ENCODE data around the gene PHTF2. TPM values are rescaled to one million over a fixed set of nuclear protein-coding genes. Genes with fewer than 3 reads are reported as not detected.

PHTF2 gene
- total and polyA plus RNA-seq, 2 of the 4 experiments (the other 2 are of a cell fraction), result 28.3 to 69.9 TPM

- intact Hi-C loops (cut with micrococcal nuclease) (loop anchor here (10.0 kb wide), 1 partner anchor 109 kb away; the partner anchor contains the start of genes PHTF2 and TMEM60), in situ Hi-C loops (cut with MboI; ENCODE audit: low sequenced_read_pairs) (no loop called here)
- CTCF ChIA-PET, result interaction anchor here (1.2 kb wide), 1 partner anchor 10 kb away, joined by 3 read pairs; no protein-coding TSS in a partner anchor
Measured at GRCh38 chr7:77904252-77904651, 105.7 kb downstream of the PHTF2 start.

More at GRCh38 chr7:77904252-77904651, 105.7 kb downstream of the PHTF2 start:
- BruUV-seq (replicated peaks), result no TSS peak
- no peak overlapping the region for H2AFZ ChIP-seq (replicated peaks; ENCODE audit: low read length, poor library complexity)
- no peaks in the 10 kb centered on the region for H3K27me3 ChIP-seq (ENCODE audit: control insufficient read depth, insufficient read depth, low read length)
- dilution Hi-C loops (cut with HindIII; ENCODE audit: low sequenced_read_pairs, unreplicated experiment), result no loop called here
- DNase-seq, result peak; percentile 21
- H2BK120ac ChIP-seq (ENCODE audit: low read depth, low read length), result no peak overlapping the region
- no peak overlapping the region for H3K4me3 ChIP-seq (ENCODE audit: insufficient read depth, low read depth, low read length)
- no peak overlapping the region for H2BK15ac ChIP-seq (ENCODE audit: low read depth, low read length)
- H3K79me1 ChIP-seq (ENCODE audit: low read depth in 1 of 2, low read length in 2 of 2), result peaks cover 5 to 11% of the 10 kb centered on the region in 2 experiments
- no peak overlapping the region for H4K8ac ChIP-seq (ENCODE audit: low read depth in 2 of 2, low read length in 2 of 2)
- H3K4me1 ChIP-seq (ENCODE audit: control insufficient read depth, insufficient read depth, low read length), result no peaks in the 10 kb centered on the region; the same call in 1 of the 2 replicates
- no peak overlapping the region for H3K56ac ChIP-seq (ENCODE audit: extremely low read depth, insufficient read depth, low read length)
- H3K36me3 ChIP-seq (ENCODE audit: control insufficient read depth, insufficient read depth, low read length), result peaks cover 6% of the 10 kb centered on the region; the same call in 1 of the 2 replicates
- H2BK20ac ChIP-seq (ENCODE audit: low read depth, low read length), result no peak overlapping the region
- H2AK9ac ChIP-seq (replicated peaks; ENCODE audit: low read depth, low read length, poor library complexity), result no peak overlapping the region
- H3K18ac ChIP-seq (ENCODE audit: low read depth, low read length), result no peak overlapping the region
- H3K27ac ChIP-seq (ENCODE audit: insufficient read depth, low read length), result no peak overlapping the region
- no peak overlapping the region for H4K91ac ChIP-seq (ENCODE audit: insufficient read depth, low read depth, low read length)
- no peaks in the 10 kb centered on the region for H3K9me3 ChIP-seq (ENCODE audit: control insufficient read depth, insufficient read depth, low read length)
- ATAC-seq (ENCODE audit: low read depth), result peak; percentile 44
- no peak overlapping the region for H4K5ac ChIP-seq (ENCODE audit: low read depth, low read length)
- no peaks in the 10 kb centered on the region for H4K20me1 ChIP-seq (ENCODE audit: insufficient read depth, low read length)
- no peak overlapping the region for H3K4ac ChIP-seq (ENCODE audit: low read depth, low read length)
- H2AK5ac ChIP-seq (ENCODE audit: low read depth, low read length), result no peak overlapping the region
- no CpG with 5 or more reads among the region's 2 CpGs for WGBS, 2 experiments (ENCODE audit: extremely low coverage in 2 of 2, insufficient read length in 1 of 2)
- H3K14ac ChIP-seq (replicated peaks; ENCODE audit: low read depth, low read length), result no peak overlapping the region
- H3K4me2 ChIP-seq (ENCODE audit: low read depth, low read length), result no peak overlapping the region
- no peak for TF ChIP-seq BHLHE40 (IDR thresholded peaks at IDR 0.05; ENCODE audit: low read depth, low read length)
- TF ChIP-seq ELK1 (IDR thresholded peaks at IDR 0.05; ENCODE audit: borderline replicate concordance, low read depth, low read length), result no peak
- TF ChIP-seq RAD21 (IDR thresholded peaks at IDR 0.05; ENCODE audit: low read length), result no peak
- TF ChIP-seq RFX5 (IDR thresholded peaks at IDR 0.05; ENCODE audit: low read depth, low read length), result no peak
- TF ChIP-seq POLR2A (IDR thresholded peaks at IDR 0.05; ENCODE audit: low read depth, low read length), result no peak
- TF ChIP-seq RCOR1 (IDR thresholded peaks at IDR 0.05; ENCODE audit: insufficient replicate concordance, low read length), result no peak
- TF ChIP-seq NFE2L2 (IDR thresholded peaks at IDR 0.05; ENCODE audit: low read depth, low read length), result no peak
- TF ChIP-seq FOS (IDR thresholded peaks at IDR 0.05; ENCODE audit: low read depth, low read length), result no peak
- no peak for TF ChIP-seq MXI1 (IDR thresholded peaks at IDR 0.05; ENCODE audit: borderline replicate concordance, low read depth, low read length)
- no peak for TF ChIP-seq CTCF (conservative IDR thresholded peaks at IDR 0.05; ENCODE audit: low read depth, low read length)
- TF ChIP-seq SMC3 (IDR thresholded peaks at IDR 0.05; ENCODE audit: low read depth, low read length), result no peak
- TF ChIP-seq MAFK (IDR thresholded peaks at IDR 0.05; ENCODE audit: low read depth, low read length), result no peak
- H3K9ac ChIP-seq (ENCODE audit: low read depth, low read length), result no peak overlapping the region
- H2BK5ac ChIP-seq (ENCODE audit: low read depth, low read length, poor library complexity, severe bottlenecking), result peak overlapping the region; percentile 11
- H3K23ac ChIP-seq (ENCODE audit: low read depth, low read length), result no peak overlapping the region
- POLR2A ChIA-PET (ENCODE audit: unreplicated experiment), result no interaction called here
- peaks cover 6% of the 10 kb centered on the region for H3K9me1 ChIP-seq (ENCODE audit: insufficient read depth, low read length)

All from IMR-90 (cell line).